Activated T-cell treated with anti-CD3 and anti-CD28 coated beads, Interleukin-2, amount 50 U/mL, for 72 hours (primary cell): ENCODE data around the gene RIPK3. TPM values are rescaled to one million over a fixed set of nuclear protein-coding genes. Genes with fewer than 3 reads are reported as not detected.
A peak's percentile ranks its signal among the peaks of the same experiment; 100 is the strongest.

Source experiments
- ATAC-seq, 2 donors: fragments of 150-1000 bp; cut with Tn5 transposase; replicated peaks in 1 of 2; 2 replicates each; pipeline ENCODE4 v1.10.0; 2021; ENCODE audit warnings: moderate library complexity in 2 of 2, mild to moderate bottlenecking in 1 of 2
- DNase-seq, 2 donors: peaks; one replicate each; pipeline ENCODE4 v3.0.0; 2021 to 2022; ENCODE audit warnings: mixed read lengths in 1 of 2
- H3K27ac Mint-ChIP-seq: one replicate; pipeline ENCODE4 v1.8.0; 2022; ENCODE audit warnings: mild to moderate bottlenecking, moderate library complexity, mixed read lengths
- H3K27me3 Mint-ChIP-seq: one replicate; pipeline ENCODE4 v1.8.0; 2022; ENCODE audit warnings: low read depth, mixed read lengths
- H3K36me3 Mint-ChIP-seq, 2 donors: one replicate each; pipeline ENCODE4 v1.8.0; 2022; ENCODE audit warnings: mixed read lengths in 2 of 2, mild to moderate bottlenecking in 1 of 2; ENCODE audit not compliant: insufficient read depth in 2 of 2
- H3K4me1 Mint-ChIP-seq: one replicate; pipeline ENCODE4 v1.8.0; 2022; ENCODE audit warnings: low read depth, mixed read lengths
- H3K4me3 Mint-ChIP-seq, 2 donors: one replicate each; pipeline ENCODE4 v1.8.0; 2022; ENCODE audit warnings: mild to moderate bottlenecking in 2 of 2, mixed read lengths in 2 of 2, moderate library complexity in 2 of 2
- H3K9me3 Mint-ChIP-seq, 2 donors: one replicate each; pipeline ENCODE4 v1.8.0; 2022; ENCODE audit warnings: mixed read lengths in 2 of 2
- total RNA-seq, 2 donors: library from RNA; stranded (reverse); gene quantifications; one replicate each; pipeline ENCODE4 v1.2.3, GENCODE V29; 2022

Gene RIPK3
- total RNA-seq, 2 donors from 2014 or later, result 11.0 to 18.6 TPM

DNA sequence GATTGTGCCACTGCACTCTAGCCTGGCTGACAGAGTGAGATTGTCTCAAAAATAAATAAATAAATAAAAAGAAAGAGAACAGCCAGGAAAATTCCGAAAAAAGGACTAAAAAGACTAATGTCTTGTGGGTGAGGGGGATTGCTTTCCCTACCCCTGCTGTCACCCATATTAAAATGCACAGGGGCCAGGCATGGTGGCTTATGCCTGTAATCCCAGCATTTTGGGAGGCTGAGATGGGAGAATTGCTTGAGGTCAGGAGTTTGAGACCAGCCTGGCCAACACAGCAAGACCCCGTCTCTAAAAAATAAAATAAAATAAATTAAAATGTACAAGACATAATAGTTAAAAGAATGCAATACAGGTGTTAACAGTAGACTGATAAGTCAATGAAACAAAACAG, 46.3 kb downstream of the RIPK3 start:
- no peaks in the 10 kb centered on the region for H3K9me3 Mint-ChIP-seq
- H3K36me3 Mint-ChIP-seq, result peaks cover 12 to 20% of the 10 kb centered on the region in 2 donors
- DNase-seq, result no peak
- H3K27ac Mint-ChIP-seq, result no peak overlapping the region
- H3K27me3 Mint-ChIP-seq, result no peaks in the 10 kb centered on the region
- H3K4me1 Mint-ChIP-seq, result peaks cover 65% of the 10 kb centered on the region
- no peak overlapping the region for H3K4me3 Mint-ChIP-seq
- ATAC-seq, result no peak

DNA sequence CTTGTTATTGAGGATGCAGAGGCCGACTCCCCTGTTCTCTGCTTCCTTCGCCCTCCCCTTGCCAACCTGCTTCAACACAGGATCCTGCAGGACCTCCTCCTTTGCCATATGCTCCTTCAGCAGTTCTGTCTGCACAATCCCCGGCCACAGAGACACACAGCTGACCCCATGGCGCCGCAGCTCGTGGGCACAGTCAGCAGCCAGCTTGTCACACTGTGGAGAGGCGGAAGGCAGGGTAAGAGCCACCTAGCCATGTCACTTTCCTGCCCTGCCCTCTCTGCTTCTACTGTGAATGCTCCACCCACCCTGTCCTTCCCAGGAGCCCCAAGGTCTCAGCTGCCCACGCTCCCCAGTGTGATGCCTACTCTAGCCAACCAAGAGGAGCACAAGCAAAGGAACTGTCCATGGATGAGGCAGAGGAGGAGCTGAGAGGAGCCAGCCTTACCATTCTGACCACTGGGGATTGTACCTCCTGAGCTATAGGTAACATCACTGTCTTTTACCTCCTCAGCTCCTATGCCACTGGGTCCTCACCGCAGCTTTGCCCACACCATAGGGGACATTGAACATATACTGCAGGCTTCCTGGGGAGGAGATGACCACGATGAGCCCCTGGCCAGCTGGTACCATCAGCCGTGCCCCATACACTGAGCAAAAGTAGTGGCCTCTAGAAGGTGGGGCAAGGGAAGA, 47.5 kb downstream of the RIPK3 start:
- no peak for DNase-seq
- ATAC-seq, result no peak
- Mint-ChIP-seq H3K4me1 (peaks cover 65% of the 10 kb centered on the region), H3K27me3 (no peaks in the 10 kb centered on the region), H3K36me3 (peaks cover 12 to 20% of the 10 kb centered on the region in 2 donors), H3K27ac (no peak overlapping the region), H3K9me3 (no peaks in the 10 kb centered on the region), H3K4me3 (no peak overlapping the region)

DNA sequence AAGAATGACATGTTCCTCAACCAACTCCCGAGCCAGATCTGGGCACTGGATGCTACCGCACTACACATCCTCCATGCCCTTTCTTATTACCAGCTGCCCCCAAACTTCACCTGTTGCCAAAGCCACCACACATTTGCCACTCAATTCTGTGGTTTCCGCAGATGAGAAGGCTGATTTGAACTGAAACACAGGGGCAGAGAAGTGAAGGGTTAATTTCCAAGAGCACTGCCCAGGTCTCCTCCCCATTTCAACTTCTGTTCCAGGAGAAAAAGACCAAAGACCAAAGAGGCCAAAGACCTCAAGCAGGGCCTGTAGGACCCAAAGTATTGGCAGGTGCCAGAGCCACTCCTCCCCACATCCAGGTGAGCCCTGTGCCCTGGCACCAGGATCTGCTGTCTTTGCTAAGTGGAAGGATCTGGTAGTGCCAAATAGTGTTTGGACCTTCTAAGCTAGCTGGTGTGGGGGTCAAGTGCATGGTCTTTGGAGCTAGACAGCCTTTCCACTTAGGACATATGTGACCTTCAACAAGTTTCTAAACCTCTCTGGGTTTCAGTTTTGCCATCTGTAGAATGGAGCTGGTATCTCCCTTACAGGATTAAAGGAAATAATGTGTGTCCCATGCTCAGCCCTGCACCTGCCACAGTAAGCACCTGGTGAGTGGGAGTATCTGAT, 48.2 kb downstream of the RIPK3 start:
- Mint-ChIP-seq H3K36me3 (peaks cover 10 to 18% of the 10 kb centered on the region in 2 donors), H3K27me3 (no peaks in the 10 kb centered on the region), H3K4me1 (peaks cover 62% of the 10 kb centered on the region), H3K4me3 (no peak overlapping the region), H3K9me3 (no peaks in the 10 kb centered on the region), H3K27ac (no peak overlapping the region)
- DNase-seq (no peak), ATAC-seq (no peak)

DNA sequence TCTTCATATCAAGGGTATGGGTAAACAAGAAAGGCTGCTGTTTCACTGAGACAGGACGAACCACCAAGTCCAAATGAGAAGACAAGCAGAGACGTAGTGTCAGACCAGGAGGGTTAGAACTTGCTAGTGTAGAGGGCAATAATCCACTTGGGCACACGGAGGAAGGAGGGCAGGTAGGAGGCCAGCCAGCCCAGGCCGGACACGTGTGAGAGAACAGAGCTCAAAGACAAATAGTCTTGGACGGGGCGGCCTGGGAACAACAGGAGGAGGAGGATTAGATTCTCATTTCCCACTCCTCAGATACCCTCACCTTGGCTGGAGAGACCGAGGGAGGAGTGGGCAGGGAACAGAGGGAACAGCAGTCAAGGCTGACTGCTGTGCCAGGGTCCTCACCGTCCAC, 49.0 kb downstream of the RIPK3 start:
- peaks cover 9 to 13% of the 10 kb centered on the region in 2 donors for H3K36me3 Mint-ChIP-seq
- no peak for ATAC-seq

DNA sequence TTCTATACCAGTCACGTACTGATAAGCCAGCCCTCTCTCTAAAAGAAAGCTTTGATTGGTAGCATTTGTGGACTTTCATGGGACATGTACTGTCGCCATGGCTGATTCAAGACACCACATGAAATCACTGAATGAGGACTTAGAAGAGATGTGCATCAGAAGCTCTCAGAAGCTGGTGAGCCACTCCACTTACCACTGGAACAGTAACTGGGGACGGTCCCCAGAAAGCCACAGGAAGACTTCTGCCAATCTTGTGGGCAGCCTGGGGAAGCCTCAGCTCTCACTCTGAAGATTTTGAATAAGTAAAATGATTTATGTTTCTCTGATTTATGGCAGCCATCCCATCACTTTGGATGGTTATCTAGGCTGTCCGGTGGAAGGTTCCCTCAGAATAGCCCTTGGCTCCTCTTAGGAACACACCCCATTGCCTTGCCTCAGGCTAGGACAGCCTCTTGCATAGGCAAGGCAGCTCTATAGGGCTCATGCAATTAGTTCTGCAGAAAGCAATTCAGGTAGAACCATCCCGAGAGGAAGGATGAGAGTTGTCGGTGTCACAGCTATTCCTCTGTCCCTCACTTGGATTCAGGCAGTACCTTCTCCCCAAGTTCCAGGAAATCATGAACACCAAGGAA, 50.0 kb downstream of the RIPK3 start:
- H3K27me3 Mint-ChIP-seq, result peaks cover 6% of the 10 kb centered on the region
- no peak overlapping the region for H3K27ac Mint-ChIP-seq
- DNase-seq (peak; percentile 79 to 86), ATAC-seq (peak; percentile 99)
- peaks cover 54% of the 10 kb centered on the region for H3K4me1 Mint-ChIP-seq
- H3K4me3 Mint-ChIP-seq, result peak overlapping the region; percentile 42 to 59
- peaks cover 9 to 11% of the 10 kb centered on the region in 2 donors for H3K36me3 Mint-ChIP-seq
- no peaks in the 10 kb centered on the region for H3K9me3 Mint-ChIP-seq

More for the DNA sequence above, 49.0 kb downstream of the RIPK3 start:
- no peak overlapping the region for H3K27ac Mint-ChIP-seq
- H3K9me3 Mint-ChIP-seq, result no peaks in the 10 kb centered on the region
- no peak overlapping the region for H3K4me3 Mint-ChIP-seq
- H3K27me3 Mint-ChIP-seq, result peaks cover 6% of the 10 kb centered on the region
- no peak for DNase-seq
- H3K4me1 Mint-ChIP-seq, result peaks cover 54% of the 10 kb centered on the region

DNA sequence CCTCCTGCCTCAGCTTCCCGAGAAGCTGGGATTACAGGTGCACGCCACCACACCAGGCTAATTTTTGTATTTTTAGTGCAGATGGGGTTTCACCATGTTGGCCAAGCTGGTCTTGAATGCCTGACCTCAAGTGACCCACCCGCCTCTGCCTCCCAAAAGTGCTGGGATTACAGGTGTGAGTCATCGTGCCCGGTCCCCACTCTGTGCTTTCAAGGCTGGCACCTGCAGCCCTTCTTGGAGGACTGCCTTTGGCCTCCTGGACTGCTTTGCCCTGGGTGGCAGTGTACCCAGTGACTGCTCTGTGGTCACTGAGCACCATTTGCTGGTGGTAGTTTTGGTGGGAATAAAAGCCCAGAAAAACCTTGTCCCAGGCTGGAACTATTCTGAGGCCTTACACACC, 52.8 kb downstream of the RIPK3 start:
- no peak overlapping the region for H3K27ac Mint-ChIP-seq
- peaks cover 5 to 9% of the 10 kb centered on the region in 2 donors for H3K36me3 Mint-ChIP-seq
- H3K9me3 Mint-ChIP-seq, result no peaks in the 10 kb centered on the region
- peaks cover 6% of the 10 kb centered on the region for H3K27me3 Mint-ChIP-seq
- H3K4me1 Mint-ChIP-seq, result peaks cover 51% of the 10 kb centered on the region
- DNase-seq, result no peak
- no peak for ATAC-seq
- H3K4me3 Mint-ChIP-seq, result no peak overlapping the region

Other genes starting within 250 kb of the RIPK3 start
- 100 to 1,000 TPM; 161 to 180 TPM for gene PCK2, start 245.7 kb downstream of the RIPK3 start, total RNA-seq
- gene DCAF11, start 225.2 kb downstream of the RIPK3 start, total RNA-seq, result 100 to 1,000 TPM; 109 to 124 TPM
- gene NRL, start 225.0 kb downstream of the RIPK3 start, total RNA-seq, result 1 to 10 TPM; 5.2 TPM
- 1 to 10 TPM in 1 of 2 donors, under 1 TPM in 1; 0.46 to 2.2 TPM for gene FITM1, start 209.3 kb downstream of the RIPK3 start, total RNA-seq
- 100 to 1,000 TPM; 342 to 378 TPM for gene PSME1, start 203.8 kb downstream of the RIPK3 start, total RNA-seq
- 10 to 100 TPM; 38.0 to 56.5 TPM for gene EMC9, start 198.4 kb downstream of the RIPK3 start, total RNA-seq
- gene PSME2, start 193.4 kb downstream of the RIPK3 start, total RNA-seq, result 100 to 1,000 TPM; 369 to 376 TPM
- 10 to 100 TPM; 88.7 to 90.6 TPM for gene RNF31, start 192.5 kb downstream of the RIPK3 start, total RNA-seq
- gene IRF9, start 178.7 kb downstream of the RIPK3 start, total RNA-seq, result 100 to 1,000 TPM; 245 to 263 TPM
- gene REC8, start 167.9 kb downstream of the RIPK3 start, total RNA-seq, result 10 to 100 TPM; 48.0 to 57.9 TPM
- 10 to 100 TPM; 30.9 to 38.0 TPM for gene IPO4, start 151.2 kb downstream of the RIPK3 start, total RNA-seq
- gene TM9SF1, start 144.6 kb downstream of the RIPK3 start, total RNA-seq, result 10 to 100 TPM; 27.4 to 32.5 TPM
- under 1 TPM in 1 of 2 donors, not detected in 1; 0.88 TPM for gene TSSK4, start 134.3 kb downstream of the RIPK3 start, total RNA-seq
- 100 to 1,000 TPM; 105 to 119 TPM for gene CHMP4A, start 126.5 kb downstream of the RIPK3 start, total RNA-seq
- 10 to 100 TPM; 16.8 to 20.2 TPM for gene MDP1, start 123.9 kb downstream of the RIPK3 start, total RNA-seq
- 100 to 1,000 TPM; 127 to 148 TPM for gene NEDD8, start 107.6 kb downstream of the RIPK3 start, total RNA-seq
- 10 to 100 TPM; 67.5 to 75.5 TPM for gene GMPR2, start 107.1 kb downstream of the RIPK3 start, total RNA-seq
- gene TINF2, start 97.4 kb downstream of the RIPK3 start, total RNA-seq, result 100 to 1,000 TPM in 1 of 2 donors, 10 to 100 TPM in 1; 87.7 to 103 TPM
- 10 to 100 TPM in 1 of 2 donors, 1 to 10 TPM in 1; 9.3 to 14.0 TPM for gene TGM1, start 76.8 kb downstream of the RIPK3 start, total RNA-seq
- 10 to 100 TPM; 53.8 to 56.2 TPM for gene RABGGTA, start 68.4 kb downstream of the RIPK3 start, total RNA-seq
- gene DHRS1, start 40.2 kb downstream of the RIPK3 start, total RNA-seq, result 10 to 100 TPM; 28.5 to 29.0 TPM
- 10 to 100 TPM; 31.7 to 34.0 TPM for gene NOP9, start 40.1 kb downstream of the RIPK3 start, total RNA-seq
- 10 to 100 TPM; 11.6 to 12.9 TPM for gene CIDEB, start 32.0 kb downstream of the RIPK3 start, total RNA-seq
- 10 to 100 TPM; 21.5 to 23.4 TPM for gene LTB4R2, start 29.9 kb downstream of the RIPK3 start, total RNA-seq
- gene LTB4R, start 28.5 kb downstream of the RIPK3 start, total RNA-seq, result 10 to 100 TPM; 27.1 to 28.5 TPM
- gene ADCY4, start 4.9 kb downstream of the RIPK3 start, total RNA-seq, result 1 to 10 TPM; 4.6 to 6.9 TPM
- 10 to 100 TPM in 1 of 2 donors, 1 to 10 TPM in 1; 2.6 to 11.3 TPM for gene NFATC4, start 28.2 kb upstream of the RIPK3 start, total RNA-seq
- gene NYNRIN, start 59.0 kb upstream of the RIPK3 start, total RNA-seq, result under 1 TPM; 0.09 to 0.14 TPM
- gene CBLN3, start 89.7 kb upstream of the RIPK3 start, total RNA-seq, result 10 to 100 TPM; 15.7 to 30.7 TPM
- gene KHNYN, start 90.0 kb upstream of the RIPK3 start, total RNA-seq, result 100 to 1,000 TPM; 114 to 126 TPM
- 10 to 100 TPM; 38.5 to 44.8 TPM for gene SDR39U1, start 102.8 kb upstream of the RIPK3 start, total RNA-seq
- not detected for gene CMA1, start 168.3 kb upstream of the RIPK3 start, total RNA-seq
- gene CTSG, start 236.3 kb upstream of the RIPK3 start, total RNA-seq, result not detected